ENCODE data around the gene STK16.

- TF ChIP-seq REST (IDR thresholded peaks at IDR 0.05): no peak
- TF ChIP-seq FOXA1 (IDR thresholded peaks at IDR 0.05): no peak
- TF ChIP-seq CTCF (IDR thresholded peaks at IDR 0.05; ENCODE audit: low read depth, low read length, missing input control): no peak
- peak; percentile 95 for TF ChIP-seq SP1 (IDR thresholded peaks at IDR 0.05)
- peak; percentile 38 to 54 for TF ChIP-seq RAD21 (IDR thresholded peaks at IDR 0.05)
- peak; percentile 73 for TF ChIP-seq TAF1 (conservative IDR thresholded peaks at IDR 0.05)
Observed at GRCh38 chr2:219229305-219230058, 15.8 kb upstream of the STK16 start, which contains the start of the genes ANKZF1 and ATG9A.

Measured in liver (tissue), 3 donors.